ENCODE results near the gene RBFOX2.
"Not testable (repeated sequence)": the region's sequence is repeated elsewhere in the genome, so short reads cannot be mapped to it uniquely, and the experiment has no call there.

The RBFOX2 gene

GRCh38 chr22:35754761-35755160 is 273.9 kb downstream of the RBFOX2 start:
- DNase-seq = no peak

- DNase-seq = no peak
These were observed 275.8 kb downstream of the RBFOX2 start for GRCh38 chr22:35752863-35753189.

GRCh38 chr22:35752006-35752862 is 276.4 kb downstream of the RBFOX2 start:
- no peak for DNase-seq

- no peak for DNase-seq
These were observed 278.8 kb downstream of the RBFOX2 start for GRCh38 chr22:35749808-35750207.

DNA sequence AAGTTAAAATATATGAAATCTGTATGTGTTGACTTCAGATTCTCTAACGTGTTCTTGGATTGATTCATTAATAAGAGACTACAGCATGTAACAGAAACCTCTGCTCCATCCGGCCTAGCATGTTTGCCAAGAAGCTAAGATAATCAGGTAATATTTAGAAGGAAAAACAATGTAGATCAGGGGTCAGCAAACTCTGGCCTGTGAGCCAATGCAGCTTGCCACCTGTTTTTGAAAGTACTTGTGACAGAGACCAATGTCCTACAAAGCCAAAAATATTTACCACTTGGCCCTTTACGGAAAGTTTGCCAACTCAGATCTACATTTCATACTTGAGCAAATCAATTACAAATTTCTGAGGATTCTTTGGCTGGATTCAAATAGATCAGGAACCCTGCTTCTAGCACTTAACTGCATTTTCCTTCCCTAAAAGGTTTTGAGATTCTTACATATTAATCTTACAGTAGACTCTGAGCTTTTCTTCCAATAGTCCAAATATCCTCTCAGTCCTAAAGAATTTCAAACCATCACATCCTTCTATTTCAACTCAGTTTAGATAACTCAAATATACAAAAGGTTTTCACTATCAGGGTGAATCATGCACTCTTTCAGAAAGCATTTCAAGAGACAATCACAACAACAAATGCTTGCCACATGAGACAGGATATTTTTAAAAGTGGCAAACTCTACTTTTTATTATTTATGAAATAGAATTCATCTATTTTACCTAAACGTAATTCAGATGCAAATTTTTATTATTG is 281.5 kb downstream of the RBFOX2 start:
- no peak for DNase-seq

GRCh38 chr22:35746248-35746647 is 282.4 kb downstream of the RBFOX2 start:
- DNase-seq = no peak

DNA sequence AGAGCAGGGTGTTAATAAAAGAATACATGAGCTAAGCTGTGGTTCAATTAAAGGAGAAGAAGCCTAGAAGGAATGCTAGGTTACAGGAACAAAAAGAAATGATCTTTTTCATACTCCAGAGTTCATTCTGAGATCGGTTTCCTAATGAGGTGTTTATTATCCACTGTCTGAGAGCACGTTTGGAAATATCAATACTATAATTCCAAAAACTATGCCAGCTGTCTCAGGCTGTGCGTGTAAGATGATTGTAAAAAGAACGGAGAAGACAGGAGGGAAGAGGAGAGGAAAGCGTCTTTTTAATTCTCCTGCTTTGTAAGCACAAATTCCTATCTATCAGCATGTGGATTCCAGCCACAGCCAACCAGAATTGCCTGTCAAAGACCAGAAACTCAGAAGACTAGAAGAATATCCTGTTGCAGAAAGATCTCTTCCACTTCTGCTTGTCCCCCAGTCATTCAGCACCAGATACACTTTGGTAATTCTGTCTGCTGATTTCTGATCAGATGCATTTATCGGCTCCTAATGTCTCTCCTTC is 285.2 kb downstream of the RBFOX2 start:
- DNase-seq = no peak

GRCh38 chr22:35742342-35743100 is 286.1 kb downstream of the RBFOX2 start:
- no peak for DNase-seq

DNA sequence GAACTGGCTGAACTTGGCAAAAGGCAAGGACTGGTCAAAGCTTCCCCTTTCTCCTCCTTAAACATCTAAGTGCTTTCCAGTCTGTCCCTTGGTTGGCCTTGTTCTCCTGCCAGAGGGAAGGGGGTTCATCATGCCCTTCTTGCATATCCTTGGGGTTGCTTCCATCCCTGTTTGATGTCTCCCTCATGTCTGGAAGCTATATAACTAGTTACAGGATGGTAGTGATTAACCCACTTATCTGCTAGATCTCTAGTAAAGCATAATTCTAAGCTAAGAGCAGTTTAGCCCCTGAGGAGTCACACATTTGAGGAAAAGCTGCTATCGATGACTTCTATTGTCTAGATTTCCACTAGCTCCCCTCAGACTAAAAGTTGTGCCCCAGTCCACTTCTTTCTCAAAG is 288.0 kb downstream of the RBFOX2 start:
- no peak for DNase-seq

- DNase-seq = no peak
These were observed 288.7 kb downstream of the RBFOX2 start for GRCh38 chr22:35739931-35740380.

DNA sequence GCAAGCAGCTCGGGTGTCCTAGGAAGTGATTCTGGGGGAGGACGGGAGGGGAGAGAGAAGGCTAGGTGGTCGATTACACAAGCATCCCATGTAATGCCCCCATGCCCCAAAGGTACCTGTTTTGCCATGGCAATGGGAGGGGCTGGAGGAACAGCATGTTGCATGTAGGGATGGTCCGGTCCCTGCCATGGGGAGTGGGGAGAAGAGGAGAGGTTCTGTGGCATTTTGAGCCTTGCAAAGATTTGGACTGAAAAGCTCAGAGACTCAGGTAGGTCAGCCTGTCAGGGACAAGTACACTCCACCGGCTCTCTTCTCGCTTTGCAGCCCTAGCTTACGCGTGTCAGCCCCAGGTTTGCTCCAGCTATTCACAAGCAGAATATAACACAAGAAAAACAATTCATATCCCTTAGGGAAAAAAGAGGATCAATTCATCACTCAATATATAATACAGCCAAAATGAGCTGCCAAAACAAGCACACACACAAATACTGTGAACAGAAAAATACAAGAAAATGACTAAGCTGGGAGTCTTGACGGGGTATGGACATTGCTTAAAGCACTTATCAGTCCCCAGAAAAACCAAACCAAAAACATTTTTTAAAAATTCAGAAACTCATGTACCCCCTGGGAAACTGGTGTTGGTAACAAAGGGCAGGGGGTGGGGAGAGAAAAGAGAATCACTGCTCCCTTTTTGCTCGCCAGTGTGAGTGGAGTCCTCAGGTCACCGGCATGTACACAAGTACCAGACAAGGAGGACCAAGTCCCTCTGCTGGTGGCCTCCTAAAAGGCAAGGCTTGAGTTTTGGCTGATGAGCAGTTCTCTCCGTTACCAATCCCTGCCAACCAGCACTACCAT is 289.3 kb downstream of the RBFOX2 start:
- DNase-seq = no peak

GRCh38 chr22:35737886-35738285 is 290.7 kb downstream of the RBFOX2 start:
- DNase-seq = not testable (repeated sequence)

DNA sequence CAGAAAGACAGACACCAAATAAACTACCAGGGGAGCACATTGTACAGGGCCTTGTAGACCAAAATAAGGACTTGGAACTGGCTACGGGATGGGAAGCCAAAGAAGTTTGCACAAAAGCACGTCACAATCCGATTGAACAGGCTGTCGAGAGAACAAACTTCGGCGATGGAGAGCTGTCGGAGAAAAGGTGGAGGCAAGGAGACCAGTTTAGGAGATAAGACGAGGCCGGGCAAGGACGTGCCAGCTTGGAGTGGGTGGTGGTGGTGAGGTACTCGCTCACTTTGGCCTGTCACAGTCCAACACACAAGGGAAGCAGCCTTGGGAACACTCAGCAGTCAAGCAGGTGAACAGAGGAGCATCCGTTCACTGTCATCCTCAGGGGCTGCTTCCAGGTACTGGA is 291.9 kb downstream of the RBFOX2 start:
- no peak for DNase-seq

DNA sequence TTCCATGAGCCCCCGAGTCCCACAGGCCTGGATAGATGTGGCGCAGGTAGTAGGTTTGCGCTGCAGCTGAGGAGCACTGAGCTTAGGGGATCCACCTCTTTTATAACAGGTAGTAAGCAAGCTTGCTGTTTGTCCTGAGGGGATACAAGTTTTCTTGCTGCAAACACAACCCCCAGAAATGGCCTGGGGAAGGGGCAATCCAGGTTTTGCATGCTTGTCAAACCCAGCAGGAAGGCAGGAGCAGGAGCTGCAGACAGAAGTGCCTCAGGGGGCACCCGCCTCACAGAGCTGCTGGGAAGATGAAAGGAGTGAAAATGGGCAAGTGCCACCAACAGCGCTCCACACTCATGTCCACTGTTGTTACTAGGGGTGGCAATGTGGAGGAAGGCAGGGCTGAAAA is 292.5 kb downstream of the RBFOX2 start:
- DNase-seq = no peak

DNA sequence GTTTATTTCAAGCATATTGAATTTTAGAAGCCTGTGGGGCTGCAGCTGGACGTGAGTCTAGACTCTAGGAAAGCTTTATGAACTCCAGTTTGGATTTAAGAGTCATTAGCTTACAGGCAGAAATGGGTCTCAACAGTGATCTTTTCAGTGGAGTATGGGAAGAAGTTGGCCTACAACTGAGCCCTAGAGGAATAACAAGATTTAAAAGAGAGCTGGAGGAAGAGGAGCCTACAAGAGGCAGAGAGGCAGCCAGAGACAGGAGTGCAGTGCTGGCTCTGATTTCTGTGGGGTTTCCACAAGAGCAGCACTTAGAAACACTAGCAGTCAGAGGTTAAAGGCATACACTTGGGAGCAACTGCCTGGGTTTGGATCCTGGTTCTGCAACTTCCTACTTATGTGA is 293.1 kb downstream of the RBFOX2 start:
- DNase-seq = no peak

DNA sequence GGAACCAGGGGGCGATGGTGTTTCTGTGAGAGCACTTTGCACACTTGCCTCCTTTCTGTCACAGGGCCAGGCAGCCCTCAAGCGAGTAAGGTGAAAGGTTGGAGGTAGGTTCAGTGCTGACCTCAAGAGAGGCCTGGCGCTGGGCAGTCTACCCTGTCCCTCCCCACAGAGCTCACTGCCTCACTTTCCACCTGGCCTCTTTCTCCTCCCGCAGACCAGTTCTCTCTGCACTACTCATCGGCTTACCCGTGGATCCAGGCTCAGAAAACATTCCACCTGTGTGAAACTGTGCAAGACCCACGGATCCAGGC is 294.2 kb downstream of the RBFOX2 start:
- no peak for DNase-seq

DNA sequence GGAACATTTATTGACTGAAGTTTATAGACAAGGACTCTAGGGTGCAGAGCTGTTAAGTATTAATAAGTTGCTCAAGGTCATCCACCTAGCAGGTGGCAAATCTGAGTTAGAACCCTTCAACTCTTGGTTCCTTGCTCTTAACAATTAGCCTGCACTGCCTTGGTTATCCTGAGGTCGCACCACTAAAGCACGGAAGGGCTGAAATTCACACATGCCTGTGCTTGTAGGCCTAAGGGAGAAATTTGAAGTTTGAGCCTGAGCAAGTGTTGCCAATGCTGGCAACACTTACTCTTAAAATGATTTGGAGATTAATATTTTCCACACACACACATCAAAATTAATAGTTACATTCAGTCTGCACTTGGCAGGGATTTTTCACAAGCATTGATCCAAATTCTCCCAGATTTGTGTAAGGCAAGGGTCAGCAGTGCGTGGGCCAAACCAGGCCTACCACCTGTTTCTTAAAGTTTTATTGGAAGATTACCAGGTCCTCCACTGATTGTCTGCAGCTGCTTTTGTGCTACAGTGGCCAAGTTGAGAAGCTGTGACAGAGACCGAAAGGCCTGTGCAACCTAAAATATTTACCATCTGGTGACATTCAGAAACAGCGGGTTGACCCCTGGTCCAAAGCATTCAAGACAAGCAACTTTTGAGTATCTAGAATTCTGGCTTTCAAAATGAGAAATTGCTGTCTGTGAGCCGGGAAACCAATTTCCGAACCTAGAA is 294.7 kb downstream of the RBFOX2 start:
- no peak for DNase-seq

- no peak for DNase-seq
These were observed 295.6 kb downstream of the RBFOX2 start for GRCh38 chr22:35733036-35733435.

- no peak for DNase-seq
These were observed 296.5 kb downstream of the RBFOX2 start for GRCh38 chr22:35732116-35732515.

GRCh38 chr22:35731321-35731720 is 297.3 kb downstream of the RBFOX2 start:
- no peak for DNase-seq

DNA sequence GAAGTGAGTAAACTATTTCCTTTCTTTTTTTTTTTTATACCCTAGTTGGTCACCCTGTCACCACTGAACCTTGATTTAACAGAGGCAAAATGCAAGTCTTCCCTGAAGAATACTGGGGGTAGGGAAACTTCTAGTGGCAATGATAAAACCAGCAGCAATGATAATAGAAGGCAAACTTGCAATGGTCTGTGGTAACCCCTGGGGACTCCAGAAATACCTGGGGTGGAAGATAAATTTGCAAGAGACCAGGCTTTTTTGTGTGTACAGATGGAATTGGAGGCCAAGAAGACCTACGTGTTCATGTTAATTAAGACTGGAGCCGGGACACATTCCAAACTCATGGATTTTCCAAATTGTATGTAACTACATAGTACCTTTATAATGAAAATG is 299.3 kb downstream of the RBFOX2 start:
- no peak for DNase-seq
